Right lobe of liver (tissue), 4 donors: Measurements from ENCODE around the gene CDK14.

Source experiments
- POLR2A ChIP-seq: fragments of 450-650 bp; IDR thresholded peaks from one replicate; pipeline ENCODE4 v1.6.1; 2017; ENCODE audit warnings: antibody characterized with exemption, mild to moderate bottlenecking
- TF ChIP-seq, protein P1 (sequence below), 4 donors: fragments of 200-600 bp in 3 of 4; fragments of 450-650 bp in 1 of 4; IDR thresholded peaks; one replicate each; pipeline versions ENCODE4 v1.5.1 to v1.8.0; 2016 to 2022; ENCODE audit warnings: antibody characterized with exemption in 4 of 4, mild to moderate bottlenecking in 2 of 4
- donor health status: DM: no; HTN: no; CAD: no.
- donor health status: DM: no; HTN: no; CAD: no.
- donor health status: DM: no; HTN: yes; CAD: no.

DNA sequence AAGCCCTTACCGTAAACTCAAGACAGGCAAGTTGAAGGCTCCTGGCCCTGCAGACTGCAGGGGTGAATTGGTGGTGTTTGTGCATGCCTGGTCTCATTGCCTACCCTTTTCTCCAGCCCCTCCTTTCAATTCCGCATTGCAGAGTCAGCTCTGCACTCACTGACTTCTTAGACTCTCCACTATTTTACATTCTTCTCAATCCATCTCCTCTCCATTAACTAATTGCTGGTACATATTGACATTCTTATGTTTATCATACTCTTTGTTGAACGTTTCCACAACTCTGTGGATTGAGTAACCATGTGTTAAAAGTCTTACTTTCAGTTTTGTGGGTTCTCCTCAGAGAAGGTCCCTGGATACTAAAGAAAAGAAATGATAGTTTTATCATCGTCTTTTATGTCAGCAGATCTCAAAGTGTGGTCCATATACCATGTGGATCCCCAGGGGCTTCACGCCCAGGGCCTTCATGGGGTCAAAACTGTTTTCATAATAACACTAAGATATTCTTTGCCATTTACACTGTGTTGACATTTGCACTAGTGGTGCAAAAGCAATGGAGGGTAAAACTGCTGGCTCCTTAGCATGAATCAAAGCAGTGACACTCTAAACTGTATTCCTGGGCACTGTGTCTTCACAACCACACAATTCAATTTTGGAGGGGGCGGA lies 532.7 kb downstream of the CDK14 start:
- TF ChIP-seq, protein P1, sequence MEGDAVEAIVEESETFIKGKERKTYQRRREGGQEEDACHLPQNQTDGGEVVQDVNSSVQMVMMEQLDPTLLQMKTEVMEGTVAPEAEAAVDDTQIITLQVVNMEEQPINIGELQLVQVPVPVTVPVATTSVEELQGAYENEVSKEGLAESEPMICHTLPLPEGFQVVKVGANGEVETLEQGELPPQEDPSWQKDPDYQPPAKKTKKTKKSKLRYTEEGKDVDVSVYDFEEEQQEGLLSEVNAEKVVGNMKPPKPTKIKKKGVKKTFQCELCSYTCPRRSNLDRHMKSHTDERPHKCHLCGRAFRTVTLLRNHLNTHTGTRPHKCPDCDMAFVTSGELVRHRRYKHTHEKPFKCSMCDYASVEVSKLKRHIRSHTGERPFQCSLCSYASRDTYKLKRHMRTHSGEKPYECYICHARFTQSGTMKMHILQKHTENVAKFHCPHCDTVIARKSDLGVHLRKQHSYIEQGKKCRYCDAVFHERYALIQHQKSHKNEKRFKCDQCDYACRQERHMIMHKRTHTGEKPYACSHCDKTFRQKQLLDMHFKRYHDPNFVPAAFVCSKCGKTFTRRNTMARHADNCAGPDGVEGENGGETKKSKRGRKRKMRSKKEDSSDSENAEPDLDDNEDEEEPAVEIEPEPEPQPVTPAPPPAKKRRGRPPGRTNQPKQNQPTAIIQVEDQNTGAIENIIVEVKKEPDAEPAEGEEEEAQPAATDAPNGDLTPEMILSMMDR (IDR thresholded peaks at IDR 0.05) = no peak
- TF ChIP-seq POLR2A = no peak
